HL-60 (cell line): ENCODE results near the gene USP14.

Experiments used
- GABPA ChIP-seq: IDR thresholded peaks from 2 replicates; pipeline ENCODE4 v1.6.1; 2012; ENCODE audit warnings: low read depth
- POLR2AphosphoS5 ChIP-seq: IDR thresholded peaks from 2 replicates; pipeline ENCODE4 v1.6.1; 2012; ENCODE audit warnings: low read depth
- TF ChIP-seq, protein P1 (sequence below): IDR thresholded peaks from one replicate; pipeline ENCODE4 v1.5.1; 2011; ENCODE audit warnings: low read length, control low read depth, inconsistent platforms; ENCODE audit not compliant: insufficient read depth

DNA sequence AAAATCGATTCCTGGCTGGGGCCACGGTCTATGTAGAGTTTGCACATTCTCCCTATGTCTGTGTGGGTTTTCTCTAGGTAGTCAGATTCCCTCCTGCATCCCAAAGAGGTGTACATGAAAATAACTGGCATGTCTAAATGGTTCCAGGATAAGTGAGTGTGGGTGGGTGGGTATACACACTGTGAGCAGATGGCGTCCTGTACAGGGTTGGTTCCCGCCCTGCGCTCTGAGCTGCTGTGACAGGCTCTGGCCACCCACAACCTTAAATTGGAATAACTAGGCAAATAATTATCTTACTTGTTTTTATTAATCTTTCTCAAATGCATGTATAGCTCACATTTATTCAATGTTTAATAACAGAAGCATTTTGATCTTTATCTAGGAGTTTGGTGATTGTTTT is 93.2 kb downstream of the USP14 start:
- TF ChIP-seq, protein P1, sequence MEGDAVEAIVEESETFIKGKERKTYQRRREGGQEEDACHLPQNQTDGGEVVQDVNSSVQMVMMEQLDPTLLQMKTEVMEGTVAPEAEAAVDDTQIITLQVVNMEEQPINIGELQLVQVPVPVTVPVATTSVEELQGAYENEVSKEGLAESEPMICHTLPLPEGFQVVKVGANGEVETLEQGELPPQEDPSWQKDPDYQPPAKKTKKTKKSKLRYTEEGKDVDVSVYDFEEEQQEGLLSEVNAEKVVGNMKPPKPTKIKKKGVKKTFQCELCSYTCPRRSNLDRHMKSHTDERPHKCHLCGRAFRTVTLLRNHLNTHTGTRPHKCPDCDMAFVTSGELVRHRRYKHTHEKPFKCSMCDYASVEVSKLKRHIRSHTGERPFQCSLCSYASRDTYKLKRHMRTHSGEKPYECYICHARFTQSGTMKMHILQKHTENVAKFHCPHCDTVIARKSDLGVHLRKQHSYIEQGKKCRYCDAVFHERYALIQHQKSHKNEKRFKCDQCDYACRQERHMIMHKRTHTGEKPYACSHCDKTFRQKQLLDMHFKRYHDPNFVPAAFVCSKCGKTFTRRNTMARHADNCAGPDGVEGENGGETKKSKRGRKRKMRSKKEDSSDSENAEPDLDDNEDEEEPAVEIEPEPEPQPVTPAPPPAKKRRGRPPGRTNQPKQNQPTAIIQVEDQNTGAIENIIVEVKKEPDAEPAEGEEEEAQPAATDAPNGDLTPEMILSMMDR: no peak
- no peak for TF ChIP-seq POLR2AphosphoS5
- no peak for TF ChIP-seq GABPA
